K562 (cell line): ENCODE data around the gene KIAA0513. TPM values are rescaled to one million over a fixed set of nuclear protein-coding genes. Genes with fewer than 3 reads are reported as not detected.
A peak's percentile ranks its signal among the peaks of the same experiment; 100 is the strongest.

Experiments used
- ADNP ChIP-seq: fragments of 200-800 bp; sonication (Bioruptor generic); IDR thresholded peaks from 2 replicates; pipeline ENCODE4 v1.6.1; 2016; ENCODE audit warnings: missing genetic modification characterization, missing compliant biosample characterization
- ATF4 ChIP-seq: fragments of 450-650 bp; formaldehyde crosslinking; IDR thresholded peaks from 2 replicates; pipeline ENCODE4 v1.4.0; 2022; ENCODE audit warnings: mild to moderate bottlenecking, moderate library complexity
- CBX5 ChIP-seq: IDR thresholded peaks from 2 replicates; pipeline ENCODE4 v1.6.1; 2014; ENCODE audit warnings: low read depth, borderline replicate concordance
- E2F3 ChIP-seq: fragments of 250-450 bp; sonication (Bioruptor Pico); IDR thresholded peaks from 2 replicates; pipeline ENCODE4 v1.4.0; 2020; ENCODE audit warnings: mild to moderate bottlenecking
- HBP1 ChIP-seq: fragments of 450-650 bp; formaldehyde crosslinking; IDR thresholded peaks from 2 replicates; pipeline ENCODE4 v1.4.0; 2022; ENCODE audit warnings: missing genetic modification characterization
- HEY1 ChIP-seq: fragments of 250-450 bp; sonication (Bioruptor Pico); IDR thresholded peaks from 2 replicates; pipeline ENCODE4 v1.5.0; 2020; ENCODE audit warnings: mild to moderate bottlenecking, moderate library complexity, borderline replicate concordance
- L3MBTL2 ChIP-seq: fragments of 450-650 bp; IDR thresholded peaks from 2 replicates; pipeline ENCODE4 v1.6.1; 2016; ENCODE audit warnings: mild to moderate bottlenecking, moderate library complexity
- MAX ChIP-seq: sonication (generic); formaldehyde crosslinking; IDR thresholded peaks from 2 replicates; pipeline ENCODE4 v1.9.0; 2022; ENCODE audit warnings: mild to moderate bottlenecking, missing genetic modification reagents
- MTA2 ChIP-seq: fragments of 450-650 bp; IDR thresholded peaks from 2 replicates; pipeline ENCODE4 v1.6.1; 2016; ENCODE audit warnings: low read depth
- MYNN ChIP-seq, 2 experiments: sonication (generic); formaldehyde crosslinking in 1 of 2; IDR thresholded peaks; 2 replicates each; pipeline versions ENCODE4 v1.5.0 to v1.6.1; 2016 to 2020; ENCODE audit warnings: antibody characterized with exemption in 1 of 2, missing genetic modification reagents in 1 of 2
- NCOA6 ChIP-seq: fragments of 450-650 bp; IDR thresholded peaks from 2 replicates; pipeline ENCODE4 v1.6.1; 2017; ENCODE audit warnings: mild to moderate bottlenecking
- NFE2L1 ChIP-seq: fragments of 450-650 bp; IDR thresholded peaks from 2 replicates; pipeline ENCODE4 v1.6.1; 2016; ENCODE audit warnings: missing genetic modification characterization, low read depth, mild to moderate bottlenecking, missing compliant biosample characterization, moderate library complexity, borderline replicate concordance
- SIRT6 ChIP-seq: IDR thresholded peaks from one replicate; pipeline ENCODE4 v1.6.1; 2012; ENCODE audit warnings: low read depth, mild to moderate bottlenecking, control low read depth, inconsistent platforms, low read length, moderate library complexity
- TFAM ChIP-seq: fragments of 250-450 bp; sonication (Bioruptor Pico); conservative IDR thresholded peaks from 2 replicates; pipeline ENCODE4 v1.5.0; 2021; ENCODE audit warnings: mild to moderate bottlenecking, moderate library complexity
- THRB ChIP-seq: fragments of 450-650 bp; formaldehyde crosslinking; conservative IDR thresholded peaks from 2 replicates; pipeline ENCODE4 v1.4.0; 2022; ENCODE audit warnings: mild to moderate bottlenecking, missing genetic modification characterization
- ZBTB5 ChIP-seq: fragments of 450-650 bp; IDR thresholded peaks from 2 replicates; pipeline ENCODE4 v1.6.1; 2017; ENCODE audit warnings: antibody characterized with exemption
- ZNF23 ChIP-seq: fragments of 250-450 bp; sonication (Bioruptor Pico); IDR thresholded peaks from 2 replicates; pipeline ENCODE4 v1.4.0; 2020; ENCODE audit warnings: mild to moderate bottlenecking
- ZNF449 ChIP-seq: fragments of 250-450 bp; sonication (Bioruptor Pico); IDR thresholded peaks from 2 replicates; pipeline ENCODE4 v1.8.0; 2022; ENCODE audit warnings: moderate library complexity, mild to moderate bottlenecking, inconsistent platforms
- polyA plus RNA-seq, 8 experiments: library from polyadenylated mRNA; depleted of rRNA in 4 of 8; stranded (reverse) in 5 of 8; unstranded in 3 of 8; fragments of >200 nt; fragmentation: Nextera tagmentation in 2 of 8; fragmentation: Illumina TruSeq in 1 of 8; extraction: Ambion mirVana in 2 of 8; extraction: Trizol in 1 of 8; gene quantifications; 2 replicates each; pipeline versions ENCODE4 v1.2.1 to v1.2.3, GENCODE V29; 2011 to 2014; ENCODE audit warnings: inconsistent platforms in 1 of 8, missing spikeins in 1 of 8
- total RNA-seq, 7 experiments: library from RNA; depleted of rRNA in 6 of 7; stranded (reverse); fragments of >200 nt in 6 of 7; fragmentation: Illumina TruSeq in 2 of 7; extraction: Trizol in 2 of 7; gene quantifications; 2 replicates each; pipeline versions ENCODE4 v1.2.1 to v1.2.3, GENCODE V29; 2011 to 2021; ENCODE audit warnings: low replicate concordance in 1 of 7

KIAA0513 gene
- total and polyA plus RNA-seq, 9 of the 15 experiments (the other 6 are each of a cell fraction or from before 2014, with no cell fraction given): 0.18 to 13.7 (median 10.2) TPM

- TF ChIP-seq MAX (CRISPR knock-in tag) (peak; percentile 38; the same call in 1 of the 2 replicates), ZNF449 (no peak), ZBTB5 (no peak), HEY1 (no peak), MTA2 (no peak), E2F3 (CRISPR knock-in tag) (0 out of 2 replicates have a peak, but pooled peaks have one; percentile 18), L3MBTL2 (peak; percentile 78), THRB (0 out of 2 replicates have a peak, but pooled peaks have one; percentile 37), ADNP (tag) (no peak), ZNF23 (CRISPR knock-in tag) (no peak), ATF4 (CRISPR knock-in tag) (peak; percentile 41; the same call in 1 of the 2 replicates), NFE2L1 (no peak), MYNN (IDR thresholded peaks at IDR 0.05) (no peak), MYNN (CRISPR knock-in tag; IDR thresholded peaks at IDR 0.05) (no peak), CBX5 (no peak), HBP1 (CRISPR knock-in tag) (0 out of 2 replicates have a peak, but pooled peaks have one; percentile 26), NCOA6 (no peak), TFAM (no peak), SIRT6 (no peak)
These were observed 20.4 kb downstream of the KIAA0513 start (continued) for GRCh38 chr16:85047867-85048455.
